NCI-H128 (cell line): ENCODE results near the gene RAB1B.
A peak's percentile ranks its signal among the peaks of the same experiment; 100 is the strongest.
"Not testable (repeated sequence)": the region's sequence is repeated elsewhere in the genome, so short reads cannot be mapped to it uniquely, and the experiment has no call there.

ENCODE experiments used
- DNase-seq: peaks from one replicate; lab custom pipeline; 2025; ENCODE audit not compliant: unreplicated experiment; lab: John Stamatoyannopoulos, UW

The RAB1B gene

GRCh38 chr11:66266378-66267038, 1.9 kb upstream of the RAB1B start:
- DNase-seq, result no peak

DNA sequence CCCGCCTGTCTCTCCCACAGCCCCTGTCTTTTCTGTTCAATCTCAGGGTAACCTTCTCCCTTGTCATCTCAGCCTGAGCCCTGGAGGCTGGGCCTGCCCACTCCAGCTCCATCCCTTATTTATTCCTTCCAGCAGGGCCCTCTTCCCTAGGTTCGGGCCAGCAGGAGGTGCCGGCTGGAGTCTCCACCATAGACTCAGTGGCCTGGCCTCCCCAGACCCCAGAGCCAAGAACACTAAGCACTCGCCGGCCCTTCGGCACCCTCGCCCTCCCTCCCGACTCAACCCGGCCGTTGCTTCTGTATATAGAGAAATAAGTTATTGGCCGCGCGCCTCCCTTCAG, 1.4 kb upstream of the RAB1B start:
- no peak for DNase-seq

- DNase-seq, result peak; percentile 57
Measured at GRCh38 chr11:66267379-66268243, 828 bp upstream of the RAB1B start.

GRCh38 chr11:66268952-66269905, 790 bp downstream of the RAB1B start:
- DNase-seq, result no peak

- no peak for DNase-seq
Measured at GRCh38 chr11:66271816-66272215, 3.4 kb downstream of the RAB1B start.

GRCh38 chr11:66272596-66272995, 4.2 kb downstream of the RAB1B start:
- DNase-seq, result no peak

DNA sequence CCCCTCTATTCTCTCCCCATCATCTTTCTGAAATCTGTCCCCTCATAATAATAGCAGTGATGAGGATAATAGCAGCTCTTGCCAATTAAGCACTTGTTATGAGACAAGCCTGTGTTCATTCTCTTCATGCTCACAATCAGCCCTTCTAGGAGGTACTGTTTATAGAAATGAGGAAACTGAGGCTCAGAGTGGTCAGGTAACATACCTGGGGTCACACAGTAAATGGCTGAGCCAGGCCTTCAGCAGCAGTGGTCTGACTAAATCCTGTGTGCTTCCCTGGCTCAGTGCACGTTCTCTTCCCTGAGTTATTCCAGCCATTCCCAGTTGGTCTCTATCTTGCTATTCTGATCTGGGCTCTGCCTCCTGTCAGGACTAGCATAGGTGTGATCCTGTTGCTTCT, 5.8 kb downstream of the RAB1B start:
- no peak for DNase-seq

GRCh38 chr11:66275396-66275795, 7.0 kb downstream of the RAB1B start:
- no peak for DNase-seq

DNA sequence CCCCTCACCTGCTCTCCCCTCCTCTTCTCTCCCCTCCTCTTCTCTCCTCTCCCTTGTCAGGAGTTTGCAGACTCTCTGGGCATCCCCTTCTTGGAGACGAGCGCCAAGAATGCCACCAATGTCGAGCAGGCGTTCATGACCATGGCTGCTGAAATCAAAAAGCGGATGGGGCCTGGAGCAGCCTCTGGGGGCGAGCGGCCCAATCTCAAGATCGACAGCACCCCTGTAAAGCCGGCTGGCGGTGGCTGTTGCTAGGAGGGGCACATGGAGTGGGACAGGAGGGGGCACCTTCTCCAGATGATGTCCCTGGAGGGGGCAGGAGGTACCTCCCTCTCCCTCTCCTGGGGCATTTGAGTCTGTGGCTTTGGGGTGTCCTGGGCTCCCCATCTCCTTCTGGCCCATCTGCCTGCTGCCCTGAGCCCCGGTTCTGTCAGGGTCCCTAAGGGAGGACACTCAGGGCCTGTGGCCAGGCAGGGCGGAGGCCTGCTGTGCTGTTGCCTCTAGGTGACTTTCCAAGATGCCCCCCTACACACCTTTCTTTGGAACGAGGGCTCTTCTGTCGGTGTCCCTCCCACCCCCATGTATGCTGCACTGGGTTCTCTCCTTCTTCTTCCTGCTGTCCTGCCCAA, 7.7 kb downstream of the RAB1B start:
- DNase-seq, result no peak

GRCh38 chr11:66276619-66277018, 8.2 kb downstream of the RAB1B start:
- DNase-seq, result not testable (repeated sequence)

DNA sequence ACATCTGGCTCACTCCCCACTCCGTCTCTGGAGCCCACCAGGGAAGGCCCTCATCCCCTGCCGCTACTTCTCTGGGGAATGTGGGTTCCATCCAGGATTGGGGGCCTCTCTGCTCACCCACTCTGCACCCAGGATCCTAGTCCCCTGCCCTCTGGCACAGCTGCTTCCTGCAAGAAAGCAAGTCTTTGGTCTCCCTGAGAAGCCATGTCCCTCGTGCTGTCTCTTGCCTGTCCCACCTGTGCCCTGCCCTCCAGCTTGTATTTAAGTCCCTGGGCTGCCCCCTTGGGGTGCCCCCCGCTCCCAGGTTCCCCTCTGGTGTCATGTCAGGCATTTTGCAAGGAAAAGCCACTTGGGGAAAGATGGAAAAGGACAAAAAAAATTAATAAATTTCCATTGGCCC, 8.6 kb downstream of the RAB1B start:
- DNase-seq, result not testable (repeated sequence)

- no peak for DNase-seq
Measured at GRCh38 chr11:66277471-66278362, 9.3 kb downstream of the RAB1B start, which contains the start of gene CNIH2. TSS of gene CNIH2 (plus strand) at chr11:66278175. CDS start at chr11:66278457, 282 bp downstream.

GRCh38 chr11:66278363-66279091, 10.1 kb downstream of the RAB1B start:
- DNase-seq, result no peak

DNA sequence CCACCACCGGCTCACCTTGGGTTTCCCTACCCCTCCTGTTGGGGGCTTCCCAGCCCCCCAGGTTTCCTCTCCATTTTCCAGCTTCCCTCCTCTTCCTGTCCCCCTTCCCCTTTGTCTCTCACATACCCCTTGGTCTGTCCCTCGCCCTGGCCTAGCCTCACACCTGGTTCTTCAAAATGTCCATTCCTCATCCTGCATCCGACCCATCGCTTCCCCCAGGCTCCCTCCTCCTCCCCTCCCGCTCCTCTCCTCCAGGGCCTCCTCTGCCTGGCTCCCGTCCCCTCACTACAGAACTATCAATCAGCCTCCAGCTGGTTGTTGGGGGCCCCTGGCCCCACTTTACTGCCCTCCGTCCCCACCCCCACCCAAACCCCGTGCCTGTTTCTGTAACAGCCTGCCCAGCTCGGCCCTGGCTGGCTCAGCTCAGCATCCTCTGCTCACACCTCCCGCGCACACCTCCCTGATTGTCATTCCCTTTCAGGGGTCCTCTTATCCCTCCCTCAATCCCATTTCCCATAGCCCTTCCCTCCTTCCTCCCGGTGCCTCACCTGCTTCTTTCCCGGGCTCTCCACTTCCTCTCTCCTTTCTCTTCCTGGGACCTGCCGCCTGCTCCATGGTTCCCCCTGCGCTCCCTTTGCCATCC, 10.8 kb downstream of the RAB1B start:
- DNase-seq, result no peak

DNA sequence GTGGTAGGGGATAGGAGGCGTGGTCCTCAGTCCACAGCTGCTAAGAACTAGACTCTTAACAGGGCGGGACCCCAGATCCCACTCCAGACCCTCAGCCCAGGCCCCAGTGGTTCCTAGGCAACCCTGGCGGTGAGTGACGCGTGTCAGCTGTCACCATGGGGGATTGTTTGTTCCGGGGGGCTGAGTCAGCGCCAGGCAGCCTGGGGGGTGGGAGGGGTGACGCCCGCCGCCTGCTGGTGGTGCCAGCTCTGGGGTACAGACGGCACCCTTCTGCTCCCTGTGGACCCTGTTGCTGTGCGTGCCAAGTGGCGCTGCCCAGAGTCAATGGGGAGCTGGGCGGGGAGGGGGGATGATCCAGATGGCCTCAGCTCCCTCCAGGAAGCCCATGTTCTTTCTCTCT, 12.0 kb downstream of the RAB1B start:
- no peak for DNase-seq

DNA sequence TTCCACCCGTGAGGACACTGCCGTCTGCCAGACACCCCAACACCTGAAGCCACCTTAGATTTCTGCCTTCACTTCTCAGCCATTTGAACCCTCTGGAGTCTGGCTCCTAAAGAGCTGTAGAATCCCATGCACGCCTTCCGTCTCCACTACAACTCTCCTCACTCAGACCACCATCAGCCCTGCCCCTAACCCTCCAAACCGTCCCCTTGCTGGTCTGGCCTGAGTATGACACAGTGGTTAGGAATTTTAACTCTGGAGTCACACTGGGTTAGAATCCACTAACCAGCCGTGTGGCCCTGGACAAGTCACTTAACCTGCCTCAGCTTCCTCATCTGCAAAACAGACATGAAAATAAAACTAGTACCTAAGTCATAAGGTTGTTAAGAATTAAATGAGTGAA, 12.6 kb downstream of the RAB1B start:
- no peak for DNase-seq

DNA sequence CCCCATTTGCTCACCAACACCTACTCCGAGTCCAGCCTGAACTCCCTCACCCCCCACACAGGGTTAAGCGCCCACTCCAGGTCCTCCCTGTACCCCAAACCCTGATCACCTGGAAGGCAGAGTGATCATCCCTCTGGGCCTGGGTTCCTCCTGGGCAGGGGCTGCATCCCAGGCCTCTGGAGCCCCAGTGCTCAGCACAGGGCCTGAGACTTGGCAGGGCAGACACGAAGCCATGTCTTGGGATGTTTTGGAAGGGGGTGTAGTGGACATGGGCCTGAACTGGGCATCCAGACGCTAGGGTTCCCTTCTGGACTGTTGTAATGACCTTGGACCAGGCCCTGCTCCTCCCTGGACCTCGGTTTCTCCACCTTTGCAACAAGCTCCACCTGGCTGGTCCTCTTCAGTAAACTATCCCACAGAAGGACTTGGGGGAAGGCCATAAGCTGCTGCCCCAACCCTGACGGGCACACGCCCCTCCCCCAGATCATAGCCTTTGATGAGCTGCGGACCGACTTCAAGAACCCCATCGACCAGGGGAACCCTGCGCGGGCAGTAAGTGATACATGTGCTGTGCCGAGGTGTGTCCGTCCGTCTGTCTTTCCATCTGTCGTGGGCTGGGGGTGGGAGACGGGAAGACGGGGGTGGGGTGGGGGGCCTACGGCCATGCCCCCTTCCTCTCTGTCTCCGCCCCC, 13.5 kb downstream of the RAB1B start:
- no peak for DNase-seq
